Lung (tissue), 12 donors: Measurements from ENCODE around the gene DISC1. TPM values are rescaled to one million over a fixed set of nuclear protein-coding genes. Genes with fewer than 3 reads are reported as not detected.

ENCODE experiments used
- ATAC-seq: fragments of 200-7000 bp; cut with Tn5 transposase; one replicate; pipeline ENCODE4 v1.9.1; 2020; ENCODE audit warnings: moderate number of reproducible peaks; ENCODE audit not compliant: insufficient read depth, low FRiP score
- DNase-seq, 3 donors: peaks; one replicate each; pipeline ENCODE4 v3.0.0-alpha.2; 2013 to 2017
- H3K27ac ChIP-seq, 2 donors: one replicate each; pipeline ENCODE4 v1.5.1; 2013; ENCODE audit warnings: mild to moderate bottlenecking in 2 of 2, moderate library complexity in 2 of 2, control low read depth in 1 of 2, inconsistent platforms in 1 of 2, low read depth in 1 of 2, low read length in 1 of 2
- H3K27me3 ChIP-seq, 3 donors: one replicate each; pipeline ENCODE4 v1.5.1; 2013; ENCODE audit warnings: low read length in 2 of 3; ENCODE audit not compliant: control insufficient read depth in 3 of 3, insufficient read depth in 3 of 3
- H3K36me3 ChIP-seq, 4 donors: one replicate each; pipeline ENCODE4 v1.5.1; 2013; ENCODE audit warnings: low read length in 4 of 4, mild to moderate bottlenecking in 1 of 4, moderate library complexity in 1 of 4; ENCODE audit not compliant: control insufficient read depth in 4 of 4, insufficient read depth in 4 of 4
- H3K4me1 ChIP-seq, 5 donors: one replicate each; pipeline ENCODE4 v1.5.1; 2013; ENCODE audit warnings: low read length in 5 of 5, mild to moderate bottlenecking in 2 of 5, moderate library complexity in 1 of 5; ENCODE audit not compliant: control insufficient read depth in 5 of 5, insufficient read depth in 5 of 5
- H3K4me3 ChIP-seq: one replicate; pipeline ENCODE4 v1.5.1; 2013; ENCODE audit warnings: mild to moderate bottlenecking, control low read depth, moderate library complexity
- H3K9ac ChIP-seq, 2 donors: one replicate each; pipeline ENCODE4 v1.5.1; 2013; ENCODE audit warnings: low read length in 2 of 2, control low read depth in 1 of 2; ENCODE audit not compliant: insufficient read depth in 1 of 2
- H3K9me3 ChIP-seq, 4 donors: one replicate each; pipeline ENCODE4 v1.5.1; 2013; ENCODE audit warnings: low read length in 3 of 4, mild to moderate bottlenecking in 1 of 4, moderate library complexity in 1 of 4; ENCODE audit not compliant: control insufficient read depth in 4 of 4, insufficient read depth in 3 of 4
- WGBS, 2 donors: extraction: QIAGEN DNeasy Blood & Tissue Kit; methylation state at CpG; one replicate each; pipeline ENCODE4 v1.1.7; 2013; 5-methylcytosine and 5-hydroxymethylcytosine counted together
- polyA plus RNA-seq, 2 donors: library from polyadenylated mRNA; stranded (reverse); fragments of 200-250 nt; gene quantifications; one replicate each; pipeline ENCODE4 v1.2.1, GENCODE V29; 2013
- total RNA-seq, 2 donors: library from RNA; depleted of rRNA in 1 of 2; stranded (reverse); fragments of >200 nt in 1 of 2; gene quantifications; one replicate each; pipeline ENCODE4 v1.2.1, GENCODE V29; 2014 to 2021
- TF ChIP-seq, protein P1 (sequence below): IDR thresholded peaks from 2 replicates; pipeline ENCODE4 v1.5.1; 2012; ENCODE audit warnings: mild to moderate bottlenecking; ENCODE audit errors: control extremely low read depth, extremely low read depth
- donor health status: control.
- donor health status: control.
- donor health status: Bipolar disorder and iron deficiency.
- donor health status: healthy.
- donor health status: DM: yes; HTN: yes; CAD: no.

DISC1 gene
- total and polyA plus RNA-seq, 4 donors, result 0.98 to 32.9 (median 6.1) TPM

- H3K4me3 ChIP-seq, result no peak overlapping the region
- no peaks in the 10 kb centered on the region for H3K36me3 ChIP-seq
- peaks cover 0 to 9% (median 0%) of the 10 kb centered on the region in 5 donors for H3K4me1 ChIP-seq
- WGBS, 2 donors, result 32 to 71% methylated on average over 2 of the region's 2 CpGs
- no peaks in the 10 kb centered on the region for H3K27me3 ChIP-seq
- no peak for ATAC-seq
- no peak overlapping the region for H3K9ac ChIP-seq
- no peak overlapping the region for H3K27ac ChIP-seq
- no peak for DNase-seq
- peaks cover 0 to 7% (median 2%) of the 10 kb centered on the region in 4 donors for H3K9me3 ChIP-seq
- TF ChIP-seq, protein P1, sequence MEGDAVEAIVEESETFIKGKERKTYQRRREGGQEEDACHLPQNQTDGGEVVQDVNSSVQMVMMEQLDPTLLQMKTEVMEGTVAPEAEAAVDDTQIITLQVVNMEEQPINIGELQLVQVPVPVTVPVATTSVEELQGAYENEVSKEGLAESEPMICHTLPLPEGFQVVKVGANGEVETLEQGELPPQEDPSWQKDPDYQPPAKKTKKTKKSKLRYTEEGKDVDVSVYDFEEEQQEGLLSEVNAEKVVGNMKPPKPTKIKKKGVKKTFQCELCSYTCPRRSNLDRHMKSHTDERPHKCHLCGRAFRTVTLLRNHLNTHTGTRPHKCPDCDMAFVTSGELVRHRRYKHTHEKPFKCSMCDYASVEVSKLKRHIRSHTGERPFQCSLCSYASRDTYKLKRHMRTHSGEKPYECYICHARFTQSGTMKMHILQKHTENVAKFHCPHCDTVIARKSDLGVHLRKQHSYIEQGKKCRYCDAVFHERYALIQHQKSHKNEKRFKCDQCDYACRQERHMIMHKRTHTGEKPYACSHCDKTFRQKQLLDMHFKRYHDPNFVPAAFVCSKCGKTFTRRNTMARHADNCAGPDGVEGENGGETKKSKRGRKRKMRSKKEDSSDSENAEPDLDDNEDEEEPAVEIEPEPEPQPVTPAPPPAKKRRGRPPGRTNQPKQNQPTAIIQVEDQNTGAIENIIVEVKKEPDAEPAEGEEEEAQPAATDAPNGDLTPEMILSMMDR, result no peak
These were observed 36.7 kb downstream of the DISC1 start for GRCh38 chr1:231663211-231663792.

DNA sequence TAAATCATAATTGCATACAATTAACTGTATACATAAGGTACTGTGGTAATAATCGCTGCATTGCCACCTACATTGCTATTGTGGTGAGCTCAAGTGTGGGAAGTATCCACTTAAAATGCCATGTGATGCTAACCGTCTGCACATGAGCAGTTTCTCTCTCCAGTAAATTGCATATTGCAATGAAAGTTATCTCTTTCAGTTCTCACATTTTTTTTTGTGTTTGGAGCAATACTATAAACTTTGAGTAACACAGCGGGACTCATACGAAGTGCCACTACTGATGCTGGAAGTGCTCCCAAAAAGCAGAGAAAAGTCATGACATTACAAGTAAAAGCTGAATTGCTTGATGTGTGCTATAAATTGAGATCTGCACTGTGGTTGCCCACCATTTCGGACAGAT, 38.5 kb downstream of the DISC1 start:
- Histone ChIP-seq H3K4me1 (peaks cover 0 to 9% (median 0%) of the 10 kb centered on the region in 5 donors), H3K27me3 (no peaks in the 10 kb centered on the region), H3K27ac (no peak overlapping the region), H3K36me3 (no peaks in the 10 kb centered on the region), H3K9ac (no peak overlapping the region), H3K4me3 (no peak overlapping the region), H3K9me3 (peaks cover 0 to 7% (median 2%) of the 10 kb centered on the region in 4 donors)
- WGBS, 2 donors, result 60 to 67% methylated on average over 5 of the region's 5 CpGs
- DNase-seq (peak in 2 of 3 donors; percentile 54 to 61), ATAC-seq (no peak)
- TF ChIP-seq, protein P1, result no peak

- no peak overlapping the region for H3K4me3 ChIP-seq
- H3K27me3 ChIP-seq, result no peaks in the 10 kb centered on the region
- H3K9ac ChIP-seq, result no peak overlapping the region
- peaks cover 0 to 9% (median 0%) of the 10 kb centered on the region in 5 donors for H3K4me1 ChIP-seq
- H3K9me3 ChIP-seq, result peaks cover 0 to 7% (median 2%) of the 10 kb centered on the region in 4 donors
- no peak for ATAC-seq
- H3K27ac ChIP-seq, result no peak overlapping the region
- H3K36me3 ChIP-seq, result no peaks in the 10 kb centered on the region
- 75 to 87% methylated on average over 3 of the region's 3 CpGs for WGBS, 2 donors
- DNase-seq, result no peak
- TF ChIP-seq, protein P1, result no peak
These were observed 39.1 kb downstream of the DISC1 start for GRCh38 chr1:231665726-231666125.
